Colonic mucosa (tissue), 4 donors: ENCODE results near the gene PML. TPM values are rescaled to one million over a fixed set of nuclear protein-coding genes. Genes with fewer than 3 reads are reported as not detected.

Source experiments
- DNase-seq: peaks from one replicate; pipeline ENCODE4 v3.0.0-alpha.2; 2020
- H3K27ac ChIP-seq: fragments of 200-600 bp; one replicate; pipeline ENCODE4 v1.8.0; 2021
- H3K27me3 ChIP-seq: fragments of 200-600 bp; one replicate; pipeline ENCODE4 v1.8.0; 2021
- H3K36me3 ChIP-seq: fragments of 200-600 bp; one replicate; pipeline ENCODE4 v1.8.0; 2021
- H3K4me1 ChIP-seq: fragments of 200-600 bp; one replicate; pipeline ENCODE4 v1.8.0; 2021; ENCODE audit warnings: mild to moderate bottlenecking
- H3K4me3 ChIP-seq: fragments of 200-600 bp; one replicate; pipeline ENCODE4 v1.8.0; 2021
- H3K9ac ChIP-seq, 2 donors: one replicate each; pipeline ENCODE4 v1.7.0; 2013; ENCODE audit warnings: control low read depth in 2 of 2, low read depth in 2 of 2, low read length in 2 of 2
- H3K9me3 ChIP-seq: fragments of 200-600 bp; one replicate; pipeline ENCODE4 v1.8.0; 2021
- CTCF ChIP-seq: fragments of 200-600 bp; IDR thresholded peaks from one replicate; pipeline ENCODE4 v1.8.0; 2022; ENCODE audit warnings: antibody characterized with exemption, mild to moderate bottlenecking
- intact Hi-C: fragments of 100-400 bp; cut with DNase I; formaldehyde crosslinking; loops from one replicate; pipeline ENCODE4 v1.14.1; 2022
- total RNA-seq, 2 donors: library from RNA; stranded (reverse); fragmentation: NEBNext Ultra II Directional in 1 of 2; extraction: Animal tissue kit (Norgen Biotek cat#: 25700) in 1 of 2; gene quantifications; one replicate each; pipeline ENCODE4 v1.2.1, GENCODE V29; 2021
- donor health status: healthy.
- donor health status: DM: no; HTN: no; CAD: no.
- donor health status: DM: no; HTN: no; CAD: no.

PML gene
- total RNA-seq, 2 donors from 2014 or later, result 27.0 to 31.3 TPM

DNA sequence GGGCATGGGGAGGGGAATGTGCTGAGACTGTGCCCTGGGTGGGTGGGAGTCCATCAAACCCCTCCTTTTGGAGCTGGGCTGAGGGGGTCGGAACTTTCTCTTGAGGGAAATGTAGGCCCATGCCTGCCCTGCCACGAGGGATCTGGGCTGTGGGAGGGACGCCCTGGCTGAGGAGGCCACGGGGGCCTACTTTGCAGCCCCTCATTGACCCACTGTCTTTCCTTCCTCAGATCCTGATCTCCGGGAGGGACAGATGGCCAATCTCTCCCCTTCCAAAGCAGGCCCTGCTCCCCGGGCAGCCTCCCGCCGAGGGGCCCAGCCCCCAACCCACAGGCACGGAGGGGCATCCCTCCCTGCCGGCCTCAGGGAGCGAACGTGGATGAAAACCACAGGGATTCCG is 42.9 kb upstream of the PML start:
- peaks cover 4% of the 10 kb centered on the region for H3K4me1 ChIP-seq
- no peaks in the 10 kb centered on the region for H3K36me3 ChIP-seq
- DNase-seq, result no peak
- peak overlapping the region; percentile 75 for H3K27ac ChIP-seq
- intact Hi-C loops, result no loop called here
- no peaks in the 10 kb centered on the region for H3K27me3 ChIP-seq
- H3K9ac ChIP-seq, result peak overlapping the region; percentile 13 to 44
- no peak overlapping the region for H3K4me3 ChIP-seq
- no peak for TF ChIP-seq CTCF
- no peaks in the 10 kb centered on the region for H3K9me3 ChIP-seq

- no peaks in the 10 kb centered on the region for H3K9me3 ChIP-seq
- DNase-seq, result no peak
- peak overlapping the region; percentile 75 for H3K27ac ChIP-seq
- no peak overlapping the region for H3K4me3 ChIP-seq
- H3K36me3 ChIP-seq, result no peaks in the 10 kb centered on the region
- peaks cover 4% of the 10 kb centered on the region for H3K4me1 ChIP-seq
- no peak for TF ChIP-seq CTCF
- H3K9ac ChIP-seq, result no peak overlapping the region
- intact Hi-C loops, result no loop called here
- H3K27me3 ChIP-seq, result no peaks in the 10 kb centered on the region
These were observed 42.2 kb upstream of the PML start for GRCh38 chr15:73952171-73952912.

GRCh38 chr15:73952913-73953750 is 41.4 kb upstream of the PML start:
- no peaks in the 10 kb centered on the region for H3K27me3 ChIP-seq
- no peak overlapping the region for H3K9ac ChIP-seq
- intact Hi-C loops, result no loop called here
- peaks cover 4% of the 10 kb centered on the region for H3K4me1 ChIP-seq
- H3K9me3 ChIP-seq, result no peaks in the 10 kb centered on the region
- DNase-seq, result no peak
- no peak overlapping the region for H3K4me3 ChIP-seq
- no peaks in the 10 kb centered on the region for H3K36me3 ChIP-seq
- H3K27ac ChIP-seq, result no peak overlapping the region
- no peak for TF ChIP-seq CTCF

DNA sequence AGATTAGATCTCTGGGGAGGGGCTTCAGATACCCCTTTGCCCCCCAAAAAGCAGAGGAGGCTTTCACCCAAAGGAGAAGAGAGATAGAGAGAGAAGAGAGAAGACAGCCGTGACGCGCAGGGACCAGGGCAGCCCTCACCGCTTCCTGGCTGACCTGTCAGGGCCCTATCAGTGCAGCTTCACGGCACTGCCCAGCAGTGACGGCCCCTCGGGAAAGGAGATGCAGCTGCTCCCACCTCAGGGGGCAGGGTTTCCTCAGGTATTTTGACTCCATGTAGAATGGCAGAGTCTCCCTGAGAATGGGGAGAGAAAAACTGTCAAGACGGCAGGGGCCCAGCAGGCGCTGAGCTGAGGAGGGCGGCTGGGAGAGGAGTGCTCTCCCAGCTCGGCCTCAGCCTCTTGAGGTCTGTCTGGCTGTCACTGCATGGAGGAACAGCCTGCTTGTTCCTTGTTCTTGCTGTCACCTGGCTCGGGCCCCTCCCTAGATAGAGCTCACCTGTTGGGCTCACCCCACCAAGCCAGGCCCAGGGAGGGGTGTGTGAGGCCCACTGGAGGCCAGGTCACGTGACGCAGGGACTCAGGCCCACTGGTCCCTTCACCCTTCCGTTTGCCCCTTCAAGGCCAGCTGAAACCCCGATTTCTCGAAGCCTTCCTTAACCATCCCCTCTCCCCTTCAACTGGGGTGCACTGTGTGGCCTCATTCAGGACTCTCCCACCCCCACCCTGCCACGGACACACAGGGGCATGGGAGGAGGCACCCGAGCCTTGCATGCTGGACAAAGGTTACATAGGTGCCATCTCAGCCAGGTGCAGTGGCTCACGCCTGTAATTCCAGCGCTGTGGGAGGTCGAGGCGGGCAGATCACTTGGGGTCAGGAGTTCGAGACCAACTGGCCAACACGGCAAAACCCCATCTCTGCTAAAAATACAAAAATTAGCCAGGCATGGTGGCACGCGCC is 40.0 kb upstream of the PML start:
- Histone ChIP-seq H3K27me3 (no peaks in the 10 kb centered on the region), H3K9ac (no peak overlapping the region), H3K9me3 (no peaks in the 10 kb centered on the region), H3K36me3 (no peaks in the 10 kb centered on the region), H3K4me1 (peaks cover 4% of the 10 kb centered on the region), H3K4me3 (no peak overlapping the region), H3K27ac (no peak overlapping the region)
- intact Hi-C loops, result no loop called here
- TF ChIP-seq CTCF, result no peak
- no peak for DNase-seq

DNA sequence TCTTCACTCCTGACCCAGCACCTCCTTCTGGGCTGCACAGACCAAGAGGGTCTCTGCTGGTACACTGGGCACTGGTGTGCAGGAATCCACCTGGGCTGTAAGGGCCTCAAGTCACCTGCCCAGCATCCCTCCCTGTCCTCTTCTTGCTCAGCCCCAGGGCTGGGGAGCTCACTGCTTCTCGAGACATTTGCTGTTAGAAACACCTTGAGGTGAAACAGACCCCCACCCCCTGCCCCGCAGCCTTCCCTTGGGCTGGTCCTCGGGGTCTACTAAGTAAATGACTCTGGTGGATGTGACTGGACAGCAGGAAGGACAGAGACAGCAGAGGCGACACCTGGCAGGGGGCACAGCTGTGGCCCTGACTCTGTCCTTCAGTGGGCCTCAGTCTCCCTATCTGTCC is 39.2 kb upstream of the PML start:
- Histone ChIP-seq H3K9me3 (no peaks in the 10 kb centered on the region), H3K27me3 (no peaks in the 10 kb centered on the region), H3K36me3 (no peaks in the 10 kb centered on the region), H3K9ac (peak overlapping the region in 1 of 2 donors; percentile 12), H3K4me3 (no peak overlapping the region), H3K27ac (no peak overlapping the region), H3K4me1 (peaks cover 4% of the 10 kb centered on the region)
- no peak for DNase-seq
- intact Hi-C loops, result no loop called here
- TF ChIP-seq CTCF, result no peak
